ENCODE measurements around the gene SCFD2. TPM values are rescaled to one million over a fixed set of nuclear protein-coding genes. Genes with fewer than 3 reads are reported as not detected.

SCFD2 gene
- polyA plus RNA-seq, 2 of the 4 experiments (the other 2 are of a cell fraction) = 7.6 to 10.8 TPM

- ATAC-seq (no peak), FAIRE-seq (no peak), DNase-seq (ENCODE audit: low read depth in 1 of 2, low spot score in 1 of 2) (no peak)
- ChIA-PET POLR2A (no interaction called here), CTCF (no interaction called here)
- H3K4me3 ChIP-seq = no peak overlapping the region
- 78% methylated on average over 4 of the region's 4 CpGs for WGBS (ENCODE audit: missing lambda C conversion rate)
- no peak overlapping the region for H3K4me2 ChIP-seq
- no peak overlapping the region for H3K27ac ChIP-seq
- H3K4me1 ChIP-seq = no peaks in the 10 kb centered on the region
- no peaks in the 10 kb centered on the region for H3K9me3 ChIP-seq
- TF ChIP-seq FOXS1 (CRISPR knock-in tag; IDR thresholded peaks at IDR 0.05) (no peak), RAD21 (conservative IDR thresholded peaks at IDR 0.05 in 1 of 2, IDR thresholded peaks at IDR 0.05 in 1 of 2) (no peak), POLR2AphosphoS2 (conservative IDR thresholded peaks at IDR 0.05; ENCODE audit: low read length) (no peak), CHD2 (IDR thresholded peaks at IDR 0.05; ENCODE audit: low read length, partially characterized antibody) (no peak), POLR2A (IDR thresholded peaks at IDR 0.05; ENCODE audit: low read length) (no peak), NPAS2 (CRISPR knock-in tag; IDR thresholded peaks at IDR 0.05; ENCODE audit: borderline replicate concordance) (no peak), ZFP36 (IDR thresholded peaks at IDR 0.05; ENCODE audit: borderline replicate concordance, partially characterized antibody) (no peak)
- TF ChIP-seq, protein P1, sequence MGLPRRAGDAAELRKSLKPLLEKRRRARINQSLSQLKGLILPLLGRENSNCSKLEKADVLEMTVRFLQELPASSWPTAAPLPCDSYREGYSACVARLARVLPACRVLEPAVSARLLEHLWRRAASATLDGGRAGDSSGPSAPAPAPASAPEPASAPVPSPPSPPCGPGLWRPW (IDR thresholded peaks at IDR 0.05) = no peak
Observed at GRCh38 chr4:53150631-53151488, 215.0 kb downstream of the SCFD2 start.

GRCh38 chr4:53147711-53148110 lies 218.2 kb downstream of the SCFD2 start:
- no peak overlapping the region for H3K4me2 ChIP-seq
- ChIA-PET POLR2A (no interaction called here), CTCF (no interaction called here)
- H3K9me3 ChIP-seq = no peaks in the 10 kb centered on the region
- H3K4me1 ChIP-seq = no peaks in the 10 kb centered on the region
- H3K4me3 ChIP-seq = no peak overlapping the region
- TF ChIP-seq REST (IDR thresholded peaks at IDR 0.05) (no peak), RAD21 (conservative IDR thresholded peaks at IDR 0.05 in 1 of 2, IDR thresholded peaks at IDR 0.05 in 1 of 2) (no peak), CBX2 (IDR thresholded peaks at IDR 0.05; ENCODE audit: borderline replicate concordance, low read depth) (no peak), FOSB (CRISPR knock-in tag; IDR thresholded peaks at IDR 0.05) (no peak), POLR2A (IDR thresholded peaks at IDR 0.05; ENCODE audit: low read length) (no peak), RFX5 (IDR thresholded peaks at IDR 0.05) (no peak), FOSL2 (IDR thresholded peaks at IDR 0.05) (no peak), FOSL2 (CRISPR knock-in tag; IDR thresholded peaks at IDR 0.05) (no peak), NFE2L2 (conservative IDR thresholded peaks at IDR 0.05; ENCODE audit: low read length) (no peak), MAFK (IDR thresholded peaks at IDR 0.05; ENCODE audit: partially characterized antibody) (no peak), ZNF302 (CRISPR knock-in tag; IDR thresholded peaks at IDR 0.05) (no peak), EHF (CRISPR knock-in tag; IDR thresholded peaks at IDR 0.05) (no peak), HEYL (CRISPR knock-in tag; IDR thresholded peaks at IDR 0.05) (no peak), BHLHE40 (IDR thresholded peaks at IDR 0.05; ENCODE audit: low read depth, low read length) (no peak)
- TF ChIP-seq, protein P2, sequence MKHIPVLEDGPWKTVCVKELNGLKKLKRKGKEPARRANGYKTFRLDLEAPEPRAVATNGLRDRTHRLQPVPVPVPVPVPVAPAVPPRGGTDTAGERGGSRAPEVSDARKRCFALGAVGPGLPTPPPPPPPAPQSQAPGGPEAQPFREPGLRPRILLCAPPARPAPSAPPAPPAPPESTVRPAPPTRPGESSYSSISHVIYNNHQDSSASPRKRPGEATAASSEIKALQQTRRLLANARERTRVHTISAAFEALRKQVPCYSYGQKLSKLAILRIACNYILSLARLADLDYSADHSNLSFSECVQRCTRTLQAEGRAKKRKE (CRISPR knock-in tag; IDR thresholded peaks at IDR 0.05; ENCODE audit: low read depth) = no peak
- FAIRE-seq (no peak), ATAC-seq (no peak), DNase-seq (ENCODE audit: low read depth in 1 of 2, low spot score in 1 of 2) (no peak)
- H3K27ac ChIP-seq = no peak overlapping the region
